Mucosa of stomach (tissue), 1 donor: ENCODE results near the gene SLC5A6.
"Not testable (repeated sequence)": the region's sequence is repeated elsewhere in the genome, so short reads cannot be mapped to it uniquely, and the experiment has no call there.

Experiments used
- H3K27me3 ChIP-seq: one replicate; pipeline ENCODE4 v1.7.0; 2013; ENCODE audit warnings: mild to moderate bottlenecking, low read length; ENCODE audit not compliant: control insufficient read depth, insufficient read depth
- H3K36me3 ChIP-seq: one replicate; pipeline ENCODE4 v1.7.0; 2013; ENCODE audit warnings: low read length; ENCODE audit not compliant: control insufficient read depth, insufficient read depth
- H3K4me1 ChIP-seq: one replicate; pipeline ENCODE4 v1.7.0; 2013; ENCODE audit warnings: mild to moderate bottlenecking, low read length; ENCODE audit not compliant: control insufficient read depth, insufficient read depth
- H3K4me3 ChIP-seq: one replicate; pipeline ENCODE4 v1.7.0; 2013; ENCODE audit warnings: low read length
- H3K9ac ChIP-seq: one replicate; pipeline ENCODE4 v1.7.0; 2013; ENCODE audit warnings: mild to moderate bottlenecking, low read length, moderate library complexity
- H3K9me3 ChIP-seq: one replicate; pipeline ENCODE4 v1.7.0; 2013; ENCODE audit warnings: mild to moderate bottlenecking, low read length, moderate library complexity; ENCODE audit not compliant: control insufficient read depth
- donor health status: Pancreatic carcinoma.

The SLC5A6 gene

GRCh38 chr2:27198627-27199026, 13.4 kb downstream of the SLC5A6 start:
- Histone ChIP-seq H3K27me3 (no peaks in the 10 kb centered on the region), H3K4me3 (no peak overlapping the region), H3K9ac (no peak overlapping the region), H3K4me1 (no peaks in the 10 kb centered on the region), H3K36me3 (no peaks in the 10 kb centered on the region), H3K9me3 (no peaks in the 10 kb centered on the region)

DNA sequence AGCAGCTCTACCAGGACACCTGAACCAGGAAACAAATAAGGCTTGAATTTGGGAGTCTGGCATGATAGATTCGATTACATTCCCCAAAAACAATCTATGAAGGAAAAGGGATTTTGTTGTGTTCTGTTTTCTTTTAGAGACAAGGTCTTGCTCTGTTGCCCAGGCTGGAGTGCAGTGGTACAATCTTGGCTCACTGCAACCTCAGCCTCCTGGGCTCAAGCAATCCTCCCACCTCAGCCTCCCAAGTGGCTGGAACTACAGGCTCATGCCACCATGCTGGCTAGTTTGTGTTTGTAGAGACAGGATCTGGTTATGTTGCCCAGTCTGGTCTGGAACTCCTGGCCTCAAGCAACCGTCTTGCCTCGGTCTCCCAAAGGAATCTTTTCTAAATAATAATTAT, 14.0 kb downstream of the SLC5A6 start:
- not testable (repeated sequence) for H3K9me3 ChIP-seq, H3K36me3 ChIP-seq, H3K27me3 ChIP-seq, H3K4me1 ChIP-seq, H3K9ac ChIP-seq, H3K4me3 ChIP-seq

- H3K9me3 ChIP-seq, H3K27me3 ChIP-seq, H3K4me3 ChIP-seq, H3K4me1 ChIP-seq, H3K36me3 ChIP-seq, H3K9ac ChIP-seq: not testable (repeated sequence)
Measured at GRCh38 chr2:27195799-27196198, 16.3 kb downstream of the SLC5A6 start.

- Histone ChIP-seq H3K36me3 (no peaks in the 10 kb centered on the region), H3K9me3 (no peaks in the 10 kb centered on the region), H3K9ac (no peak overlapping the region), H3K27me3 (no peaks in the 10 kb centered on the region), H3K4me1 (no peaks in the 10 kb centered on the region), H3K4me3 (no peak overlapping the region)
Measured at GRCh38 chr2:27194538-27195354, 17.3 kb downstream of the SLC5A6 start.

DNA sequence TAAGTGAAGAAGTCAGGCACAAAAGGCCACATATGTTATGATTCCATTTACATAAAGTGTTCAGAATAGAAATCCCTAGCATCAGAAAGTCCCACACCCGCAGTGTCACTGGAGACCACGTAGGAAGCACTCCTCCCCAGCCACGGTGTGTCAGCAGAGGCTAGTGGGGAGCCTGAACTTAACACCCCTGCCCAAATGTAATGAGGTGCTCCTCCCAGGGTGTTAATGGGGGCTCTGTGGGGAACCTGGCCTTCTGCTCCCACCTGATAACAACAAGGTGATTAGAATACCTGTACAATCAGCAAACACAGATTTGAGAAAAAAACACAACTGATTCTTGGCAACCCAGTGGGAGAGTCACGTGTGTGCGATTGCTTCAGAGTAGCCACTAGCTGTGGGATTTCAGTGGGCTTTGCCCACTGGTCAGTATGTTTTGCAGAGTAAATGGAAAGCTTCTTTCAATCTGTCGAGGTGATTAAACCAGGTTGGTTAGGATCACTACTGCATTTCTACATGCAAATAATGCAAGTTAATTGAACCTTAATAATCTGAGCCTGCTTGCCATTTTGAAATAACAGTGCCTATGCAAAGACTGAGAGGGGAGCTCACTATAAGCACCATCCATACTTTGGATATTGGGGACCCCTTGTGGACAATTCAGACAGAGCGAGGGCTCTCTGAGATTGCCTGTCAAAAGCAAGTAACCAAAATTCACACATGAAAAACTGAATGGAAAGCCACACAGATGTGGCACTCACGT, 20.8 kb downstream of the SLC5A6 start:
- Histone ChIP-seq H3K4me3 (no peak overlapping the region), H3K4me1 (no peaks in the 10 kb centered on the region), H3K9ac (no peak overlapping the region), H3K27me3 (no peaks in the 10 kb centered on the region), H3K9me3 (no peaks in the 10 kb centered on the region), H3K36me3 (no peaks in the 10 kb centered on the region)

DNA sequence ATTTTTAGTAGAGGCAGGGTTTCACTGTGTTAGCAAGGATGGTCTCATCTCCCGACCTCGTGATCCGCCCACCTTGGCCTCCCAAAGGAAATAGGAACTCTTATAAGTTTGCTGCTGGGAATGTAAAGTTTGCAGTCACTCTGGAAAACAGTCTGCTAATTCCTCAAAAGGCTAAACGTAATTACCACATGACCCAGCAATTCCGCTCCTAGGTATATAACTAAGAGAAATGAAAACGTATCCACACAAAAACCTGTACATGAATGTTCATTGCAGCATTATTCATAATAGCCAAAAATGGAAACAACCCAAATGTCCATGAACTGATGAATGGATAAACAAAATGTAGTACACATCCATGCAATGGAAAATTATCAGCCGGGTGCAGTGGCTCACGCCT, 22.1 kb downstream of the SLC5A6 start:
- no peak overlapping the region for H3K4me3 ChIP-seq
- H3K9ac ChIP-seq, result no peak overlapping the region
- H3K36me3 ChIP-seq, result no peaks in the 10 kb centered on the region
- H3K9me3 ChIP-seq, result no peaks in the 10 kb centered on the region
- no peaks in the 10 kb centered on the region for H3K4me1 ChIP-seq
- H3K27me3 ChIP-seq, result no peaks in the 10 kb centered on the region

DNA sequence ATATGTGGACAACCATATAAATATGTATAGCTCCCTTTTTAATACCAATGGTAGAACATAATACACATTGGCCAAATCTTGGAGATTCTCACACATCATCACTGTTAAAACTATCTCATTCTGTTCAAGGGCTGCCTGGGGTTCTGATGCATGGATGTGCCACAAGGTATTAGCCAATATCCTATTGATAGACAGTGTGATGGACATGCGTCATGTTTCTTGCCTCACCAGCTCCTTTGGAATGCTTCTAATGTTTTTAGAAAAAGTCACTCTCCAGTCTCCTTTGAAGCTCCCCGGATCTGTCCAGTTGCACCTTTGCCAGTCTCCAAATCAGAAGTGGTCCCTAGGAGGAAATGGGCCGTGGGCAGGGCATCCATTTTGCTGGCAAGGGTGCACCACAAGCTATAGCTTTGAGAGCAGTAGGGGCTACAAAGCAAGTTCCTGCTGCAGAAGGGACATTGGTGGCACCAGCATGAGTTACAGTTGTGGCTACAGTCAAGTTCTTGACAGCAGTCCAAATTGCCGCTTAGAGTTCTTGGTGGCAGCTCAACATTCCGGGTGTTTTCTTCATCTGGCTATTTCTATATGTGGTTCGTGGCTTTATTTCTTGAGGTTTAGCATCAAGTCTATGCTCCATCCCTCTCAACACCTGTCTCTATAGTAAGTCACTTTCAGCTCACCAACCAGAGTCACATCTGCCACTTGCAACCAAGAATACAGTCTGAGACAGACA, 25.3 kb downstream of the SLC5A6 start:
- H3K36me3 ChIP-seq, result no peaks in the 10 kb centered on the region
- no peaks in the 10 kb centered on the region for H3K9me3 ChIP-seq
- H3K4me3 ChIP-seq, result no peak overlapping the region
- no peaks in the 10 kb centered on the region for H3K4me1 ChIP-seq
- H3K9ac ChIP-seq, result no peak overlapping the region
- no peaks in the 10 kb centered on the region for H3K27me3 ChIP-seq

- Histone ChIP-seq H3K27me3 (no peaks in the 10 kb centered on the region), H3K36me3 (no peaks in the 10 kb centered on the region), H3K9ac (no peak overlapping the region), H3K4me3 (no peak overlapping the region), H3K9me3 (no peaks in the 10 kb centered on the region), H3K4me1 (no peaks in the 10 kb centered on the region)
Measured at GRCh38 chr2:27185331-27186026, 26.6 kb downstream of the SLC5A6 start.

- Histone ChIP-seq H3K27me3 (no peaks in the 10 kb centered on the region), H3K36me3 (no peaks in the 10 kb centered on the region), H3K4me1 (no peaks in the 10 kb centered on the region), H3K9ac (no peak overlapping the region), H3K4me3 (no peak overlapping the region), H3K9me3 (no peaks in the 10 kb centered on the region)
Measured at GRCh38 chr2:27184115-27184514, 28.0 kb downstream of the SLC5A6 start.

DNA sequence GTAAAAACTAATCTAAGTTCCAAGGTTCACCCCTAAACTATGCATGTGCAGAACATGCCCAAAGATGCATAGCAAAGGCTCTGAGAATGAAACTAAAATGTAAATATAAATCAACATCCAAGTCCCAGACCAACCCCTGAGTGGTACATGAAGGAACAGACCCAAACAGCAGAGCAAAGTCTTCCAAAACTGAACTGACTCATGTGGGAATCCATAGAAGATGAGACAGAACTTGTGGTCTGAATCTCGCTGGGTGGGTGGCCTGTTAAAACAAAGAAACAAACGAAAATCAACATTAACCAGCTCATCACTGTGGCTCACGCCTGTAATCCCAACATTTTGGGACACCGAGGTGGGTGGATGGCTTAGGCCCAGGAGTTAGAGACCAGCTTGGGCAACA, 29.7 kb downstream of the SLC5A6 start:
- Histone ChIP-seq H3K4me1 (no peaks in the 10 kb centered on the region), H3K27me3 (no peaks in the 10 kb centered on the region), H3K4me3 (no peak overlapping the region), H3K36me3 (no peaks in the 10 kb centered on the region), H3K9ac (no peak overlapping the region), H3K9me3 (no peaks in the 10 kb centered on the region)

- Histone ChIP-seq H3K4me3 (no peak overlapping the region), H3K9me3 (no peaks in the 10 kb centered on the region), H3K4me1 (no peaks in the 10 kb centered on the region), H3K36me3 (no peaks in the 10 kb centered on the region), H3K27me3 (no peaks in the 10 kb centered on the region), H3K9ac (no peak overlapping the region)
Measured at GRCh38 chr2:27179344-27180000, 32.6 kb downstream of the SLC5A6 start.
